NCI-H446 treated with DMSO at 0.1 percent for 48 hours (cell line): Measurements from ENCODE around the gene ANO4.

Source experiments
- DNase-seq: peaks from one replicate; lab custom pipeline; 2025; lab: John Stamatoyannopoulos, UW

ANO4 gene

DNA sequence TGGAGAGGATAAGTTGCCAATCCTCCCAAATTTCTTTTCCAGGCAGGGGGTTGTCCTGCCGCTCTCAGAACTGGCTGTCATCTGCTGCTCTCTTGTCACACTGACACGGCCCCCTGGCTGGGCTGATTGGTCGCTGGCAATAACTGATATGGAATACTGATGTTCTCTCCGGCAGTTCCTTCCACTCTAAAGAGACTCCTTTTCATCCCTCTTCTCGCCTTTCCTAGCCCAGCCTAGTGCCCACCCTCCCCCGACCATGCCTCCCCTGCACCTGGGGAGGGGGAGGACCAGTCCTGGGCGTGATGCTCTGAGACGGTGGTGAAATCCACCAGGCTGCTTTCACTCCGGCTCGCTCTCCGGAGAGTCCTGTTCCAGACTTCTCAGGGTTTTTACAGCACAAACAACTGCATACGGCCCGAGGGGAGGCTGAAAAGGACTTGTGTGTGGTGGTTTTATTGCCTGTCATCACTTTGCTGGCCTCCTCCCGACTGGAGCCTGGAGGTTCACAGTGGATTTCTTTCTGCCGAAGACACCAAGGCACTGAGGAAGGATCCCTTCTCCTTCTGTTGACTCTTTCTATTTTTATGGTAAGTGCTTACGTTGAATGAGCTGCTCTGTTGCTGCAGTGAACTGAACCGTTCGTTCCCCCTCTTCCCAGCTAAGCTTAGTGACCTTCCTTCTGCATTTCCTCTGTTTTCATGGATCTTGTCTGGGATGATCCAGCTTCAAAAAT lies at the start of gene ANO4:
Gene ANO4 (plus strand): TSS at position 336 of the 733 bp plus-strand sequence. CDS start 107,010 bp downstream, outside the sequence.
- no peak for DNase-seq

DNA sequence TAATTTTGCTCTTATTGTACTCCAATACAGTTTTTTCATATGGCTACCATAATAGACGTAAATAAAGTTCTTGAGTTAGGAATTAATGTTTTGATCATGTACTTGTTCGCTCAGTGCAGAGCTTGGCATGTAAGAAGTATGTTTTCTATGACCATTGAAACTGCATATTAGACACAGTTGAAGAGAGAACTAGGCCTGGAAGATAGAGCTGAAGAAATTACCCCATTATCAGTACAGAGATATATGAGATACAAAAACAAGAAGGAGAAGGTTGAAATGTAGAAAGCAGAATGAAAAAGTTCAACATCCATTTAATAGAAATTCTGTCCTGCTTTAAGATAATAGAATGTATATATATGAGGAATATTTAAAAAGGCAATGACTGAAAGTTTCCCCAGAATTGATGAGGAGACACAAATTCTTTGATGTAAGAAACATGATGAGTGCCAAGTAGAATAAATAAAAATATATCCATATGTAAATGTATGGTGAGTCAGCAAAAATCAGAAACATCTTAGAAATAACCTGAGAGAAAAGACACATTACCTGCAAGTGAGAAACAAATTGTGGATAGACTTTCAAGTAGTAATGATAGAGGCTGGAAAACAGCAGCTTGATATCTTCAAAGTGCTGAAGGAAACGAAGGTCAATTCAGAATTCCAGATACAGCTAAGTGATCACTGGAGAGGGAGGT lies 49.1 kb upstream of the ANO4 start:
- DNase-seq: no peak

DNA sequence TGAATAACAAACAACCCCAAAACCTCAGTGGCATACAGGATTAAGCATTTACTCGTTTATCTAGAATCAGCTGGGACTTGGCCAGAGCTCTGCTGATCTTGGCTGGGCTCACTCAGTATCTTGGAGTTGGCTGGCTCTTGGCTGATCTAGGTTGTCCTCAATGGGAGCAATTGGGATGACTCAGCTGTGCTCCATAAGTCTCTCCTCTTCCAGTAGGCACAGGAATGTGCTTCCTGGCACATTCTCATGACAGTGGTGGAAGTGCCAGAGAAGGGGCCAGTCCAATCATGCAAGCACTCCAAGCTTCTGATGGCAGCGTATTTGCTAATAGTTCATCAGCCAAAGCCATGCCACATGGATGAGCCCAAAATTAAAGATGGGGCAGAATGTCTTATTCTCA lies 41.7 kb upstream of the ANO4 start:
- peak; percentile 91 for DNase-seq

DNA sequence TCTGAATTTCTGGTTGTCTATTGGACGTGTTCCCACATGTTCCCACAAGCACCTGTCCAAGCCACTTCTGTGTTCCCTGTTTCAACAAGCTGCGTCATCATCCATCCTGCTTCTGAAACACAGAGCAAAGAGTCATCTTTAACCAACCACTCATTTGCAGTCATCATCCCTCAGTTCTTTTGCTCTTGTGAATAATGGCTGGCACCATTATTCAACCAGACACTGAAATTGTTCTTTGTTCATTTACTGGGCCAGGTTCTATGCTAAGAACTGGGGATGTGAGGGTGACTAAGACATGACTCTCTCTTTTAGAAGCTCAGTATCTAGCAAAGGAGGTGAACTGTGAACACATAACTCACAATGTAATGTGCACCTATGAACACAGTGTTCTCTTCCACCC lies 40.7 kb upstream of the ANO4 start:
- DNase-seq: no peak

DNA sequence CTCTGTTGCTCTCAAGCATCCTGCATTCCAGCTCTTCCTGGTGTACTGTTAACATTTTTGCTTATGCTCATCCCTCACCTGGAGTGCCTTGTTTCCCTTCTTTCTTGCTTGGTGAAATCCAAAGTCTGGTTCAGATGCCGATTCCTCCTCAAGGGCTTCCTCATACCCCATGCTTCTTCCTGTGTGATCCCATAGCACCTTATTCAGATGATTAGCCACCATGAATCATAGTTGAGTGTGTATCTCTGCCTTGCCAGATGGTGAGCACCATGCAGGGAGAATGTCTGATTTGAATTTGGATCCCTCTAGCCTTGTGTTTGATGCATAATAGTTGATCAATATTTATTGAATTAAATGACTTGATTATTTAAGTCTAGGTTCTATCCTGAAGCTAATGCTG lies 39.4 kb upstream of the ANO4 start:
- DNase-seq: no peak

DNA sequence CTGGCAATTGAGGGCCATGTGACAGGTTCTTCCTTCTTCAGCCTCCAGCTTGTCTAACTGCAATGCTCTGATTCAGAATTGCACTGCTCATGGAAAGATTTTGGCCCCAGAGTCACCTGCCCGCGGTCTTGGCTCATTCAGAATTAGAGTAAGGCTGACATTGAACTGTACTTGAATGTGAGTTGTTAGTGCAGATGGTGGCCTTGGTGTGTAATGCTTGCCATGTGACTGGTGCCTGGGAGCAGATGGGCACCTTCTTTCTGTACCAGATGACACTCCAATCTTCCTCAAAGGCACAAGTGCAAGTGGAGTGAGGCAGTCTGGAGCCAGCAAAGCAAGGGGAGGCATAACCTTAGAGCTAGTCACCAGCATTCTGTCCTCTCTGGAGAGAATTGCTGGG lies 36.5 kb upstream of the ANO4 start:
- DNase-seq: peak; percentile 74

DNA sequence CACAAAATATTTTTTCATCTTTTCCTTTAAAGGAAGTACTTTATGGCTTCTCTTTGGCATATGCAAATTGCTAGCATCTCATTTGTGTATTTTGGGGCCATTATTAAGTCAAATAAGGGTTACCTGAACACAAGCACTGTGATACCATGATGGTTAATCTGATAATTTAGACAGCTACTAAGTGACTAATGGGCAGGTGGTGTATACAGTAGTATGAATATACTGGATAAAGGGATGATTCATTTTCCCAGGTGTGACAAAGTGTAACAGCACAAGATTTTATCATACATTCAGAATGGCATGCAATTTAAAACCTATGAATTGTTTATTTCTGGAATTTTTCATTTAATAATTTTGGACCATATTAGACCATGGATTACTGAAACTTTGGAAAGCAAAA lies 27.2 kb upstream of the ANO4 start:
- no peak for DNase-seq

DNA sequence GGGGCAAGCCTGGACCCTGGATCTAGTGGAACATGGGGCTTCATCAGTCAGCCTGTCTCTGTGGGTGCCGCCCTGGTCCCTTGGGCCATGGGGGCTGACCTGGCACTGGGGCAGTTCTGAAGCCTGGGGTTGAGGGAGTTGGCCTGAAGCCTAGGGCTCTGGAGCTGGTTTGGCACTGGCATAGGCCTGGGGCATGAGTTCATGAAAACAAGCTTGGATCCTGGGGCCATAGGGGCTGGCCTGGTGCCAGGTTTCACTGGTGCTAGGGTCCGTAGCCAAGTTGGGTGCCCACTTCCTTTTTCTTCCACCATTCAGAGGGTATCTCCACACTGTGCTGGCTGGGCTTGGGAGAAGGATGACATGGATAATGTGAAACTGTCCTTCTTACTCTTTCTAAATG lies 26.6 kb upstream of the ANO4 start:
- DNase-seq: no peak

DNA sequence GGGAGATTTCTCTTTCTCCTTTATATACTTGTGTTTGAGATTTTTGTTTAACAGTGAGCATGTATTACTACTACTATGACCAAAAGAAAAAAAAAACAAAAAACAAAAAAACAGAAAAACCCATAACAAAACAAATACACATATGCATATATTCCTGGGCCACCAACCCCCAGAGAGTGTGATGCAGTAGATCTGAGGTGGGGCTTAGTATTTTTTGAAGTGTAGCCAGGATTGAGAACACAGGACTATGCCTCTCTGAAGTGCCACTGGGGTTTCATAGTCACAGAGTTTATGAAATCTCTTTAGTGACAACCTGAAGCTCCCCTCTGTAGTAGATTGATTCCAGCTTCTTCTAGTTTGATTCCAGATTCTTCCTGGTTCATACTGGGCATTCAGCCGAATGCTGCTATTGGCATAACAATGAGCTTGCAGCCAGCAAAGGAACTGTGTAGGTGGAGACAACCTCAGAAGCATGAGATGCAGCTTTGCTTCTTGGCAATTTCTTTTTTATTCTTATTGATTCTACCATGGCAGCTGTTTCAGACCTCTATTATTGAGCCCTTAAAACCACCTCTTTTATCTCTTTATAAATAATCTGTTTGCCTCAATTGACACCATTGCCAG lies 15.5 kb upstream of the ANO4 start:
- DNase-seq: no peak

DNA sequence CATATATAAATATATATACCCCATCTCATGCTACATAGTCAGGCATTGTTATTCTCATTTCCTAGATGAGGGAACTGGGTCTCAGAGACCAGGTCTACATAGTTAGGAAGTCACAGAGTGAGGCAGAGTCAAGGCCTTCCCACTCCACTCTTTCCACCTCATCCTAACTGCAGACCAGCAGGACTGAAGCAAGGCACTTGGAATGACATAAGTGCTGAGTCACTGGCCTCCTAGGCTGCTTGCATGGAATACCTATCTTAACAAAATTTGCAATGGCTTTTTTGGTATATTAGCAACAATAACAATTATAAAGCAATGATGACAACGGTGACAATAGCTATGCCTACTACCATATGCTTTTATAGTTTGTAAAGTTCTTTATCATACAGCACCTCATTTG lies 5.4 kb upstream of the ANO4 start:
- DNase-seq: no peak

DNA sequence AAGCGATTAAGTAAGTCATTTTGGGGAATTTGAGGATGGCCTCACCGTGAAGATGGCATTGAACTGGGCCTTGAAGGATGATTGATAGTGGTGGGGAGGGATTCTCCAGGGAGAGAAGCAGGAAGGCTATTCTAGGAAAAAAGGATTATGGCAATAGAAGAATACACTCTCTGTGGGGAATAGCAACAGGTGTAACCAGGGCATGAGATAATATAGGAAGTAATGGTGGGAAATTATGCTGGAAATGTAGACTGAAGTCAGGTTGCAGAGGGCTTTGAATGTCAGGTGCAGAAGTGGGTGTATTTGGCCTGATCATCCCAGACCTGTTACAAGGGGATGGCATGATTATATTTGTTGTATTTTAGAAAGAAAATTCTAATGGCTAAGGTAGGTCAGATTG lies 4.6 kb upstream of the ANO4 start:
- DNase-seq: no peak

DNA sequence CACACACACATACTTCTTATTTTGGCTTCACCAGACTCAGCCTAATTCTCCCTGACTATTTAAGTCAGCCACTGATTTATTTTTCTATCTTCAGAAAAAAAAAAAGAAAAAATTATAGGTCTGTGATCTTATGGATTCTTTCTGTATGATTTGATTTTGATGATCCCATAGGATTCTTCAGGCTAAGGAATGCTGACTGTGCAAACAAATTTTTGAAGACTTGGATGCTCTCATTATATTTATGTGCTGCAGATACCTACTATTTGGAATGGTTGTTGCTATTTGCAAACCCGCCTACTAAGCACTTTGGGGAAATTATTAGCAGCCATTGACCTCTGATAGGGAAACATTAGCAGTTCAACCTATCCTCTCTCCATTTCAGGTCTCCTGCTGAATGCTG lies 4.0 kb upstream of the ANO4 start:
- no peak for DNase-seq

DNA sequence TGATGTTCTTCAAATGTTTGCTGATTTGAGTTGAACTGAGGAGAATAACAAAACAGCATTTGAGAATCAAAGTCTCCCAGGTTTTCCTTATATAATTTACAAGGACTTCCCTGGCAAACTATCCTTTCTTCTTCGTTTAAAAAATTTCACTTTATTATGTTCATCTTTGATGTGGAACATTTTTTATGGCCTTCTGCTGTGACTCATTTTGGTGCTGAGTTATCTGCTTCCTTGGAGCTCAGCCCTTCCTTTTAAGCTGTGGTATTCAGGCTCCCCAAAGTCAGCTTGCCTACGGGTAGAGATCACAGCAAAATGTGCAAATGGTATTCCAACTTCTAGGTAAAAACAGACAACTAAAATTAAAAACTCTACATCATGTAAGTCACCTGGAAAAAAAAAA lies 1.4 kb upstream of the ANO4 start:
- DNase-seq: no peak

DNA sequence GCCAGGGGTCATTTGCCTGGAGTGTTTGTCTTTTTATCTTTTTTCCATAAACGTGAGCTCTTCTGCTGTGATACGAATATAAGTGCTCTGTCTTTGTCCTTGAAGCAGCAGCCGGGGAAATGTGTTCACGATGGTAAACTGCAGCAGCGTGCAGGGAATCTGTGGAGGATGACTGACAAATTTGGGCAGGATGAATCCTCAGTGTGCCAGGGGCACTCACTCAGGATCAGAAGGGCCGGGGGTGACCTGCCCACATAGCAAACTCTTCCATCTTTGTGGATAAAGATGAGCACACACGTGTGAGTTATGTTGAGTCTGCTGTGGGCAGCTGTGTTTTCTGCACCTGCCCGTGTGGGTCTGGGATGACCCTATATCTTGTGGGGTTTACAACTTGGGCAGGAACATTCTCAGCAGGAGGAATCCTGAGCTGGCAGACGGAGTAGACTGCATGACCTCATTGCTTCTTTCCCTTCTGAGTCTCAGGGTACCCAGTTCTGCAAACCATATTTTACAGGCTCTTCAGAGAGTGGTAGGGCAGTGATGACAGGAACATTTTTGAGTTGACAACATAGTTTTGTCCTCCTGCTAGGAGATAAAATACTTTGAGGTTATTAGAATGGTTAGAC lies 711 bp downstream of the ANO4 start:
- DNase-seq: no peak

DNA sequence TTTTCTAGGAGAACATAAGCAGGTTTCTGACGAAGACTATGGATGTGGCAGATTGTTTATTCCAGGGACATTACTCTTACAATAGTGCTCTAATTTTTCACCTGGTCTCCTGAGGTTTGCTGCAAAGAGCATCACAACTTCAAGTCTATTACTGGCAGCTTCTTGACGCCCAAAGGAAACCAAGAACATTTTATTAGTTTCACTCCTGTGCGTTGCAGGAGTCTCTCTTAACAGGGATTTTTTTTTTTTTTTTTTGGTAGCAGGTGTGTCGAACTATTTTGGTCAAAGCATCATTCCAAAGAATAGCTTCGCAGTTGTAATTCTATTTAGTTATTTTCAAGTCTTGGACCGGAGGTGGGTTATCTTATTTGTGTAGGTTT lies 1.2 kb downstream of the ANO4 start:
- DNase-seq: no peak

DNA sequence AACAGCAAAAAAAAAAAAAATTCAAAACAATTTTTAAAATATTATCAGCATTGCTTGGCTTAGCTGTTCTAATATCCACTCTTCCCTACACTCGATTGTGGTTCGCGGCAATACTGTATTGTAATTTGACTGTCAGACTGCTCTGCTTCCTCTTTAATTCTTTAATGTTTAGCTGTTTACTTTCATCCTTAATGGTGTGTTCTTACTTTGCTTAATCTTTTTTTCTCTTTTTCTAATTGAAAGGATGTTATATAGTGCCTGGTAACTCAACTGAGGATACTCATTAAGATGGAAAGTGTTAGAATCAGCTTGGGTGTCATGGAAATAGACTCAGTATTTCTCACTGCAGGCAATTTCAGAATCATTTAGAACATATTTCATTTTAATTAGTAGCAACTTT lies 2.0 kb downstream of the ANO4 start:
- DNase-seq: no peak

DNA sequence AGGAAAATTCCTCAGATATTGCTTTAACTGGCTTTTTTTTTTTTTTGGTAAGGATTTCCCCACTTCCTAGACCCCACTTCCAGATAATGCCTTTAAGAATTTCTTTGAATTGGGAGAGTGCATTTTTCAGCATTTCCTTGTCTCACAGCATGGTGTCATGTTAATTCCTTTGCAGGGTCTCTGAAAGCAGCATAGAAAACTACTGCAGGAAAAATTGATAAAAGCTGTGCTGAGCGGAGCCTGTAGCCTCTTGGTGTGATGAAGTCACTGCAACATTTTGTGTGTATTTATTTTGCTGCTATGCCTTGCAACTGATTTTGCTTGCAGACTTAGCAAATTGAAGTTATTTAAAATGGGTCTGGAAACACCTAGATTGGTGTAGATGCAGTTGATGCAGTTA lies 2.7 kb downstream of the ANO4 start:
- no peak for DNase-seq

DNA sequence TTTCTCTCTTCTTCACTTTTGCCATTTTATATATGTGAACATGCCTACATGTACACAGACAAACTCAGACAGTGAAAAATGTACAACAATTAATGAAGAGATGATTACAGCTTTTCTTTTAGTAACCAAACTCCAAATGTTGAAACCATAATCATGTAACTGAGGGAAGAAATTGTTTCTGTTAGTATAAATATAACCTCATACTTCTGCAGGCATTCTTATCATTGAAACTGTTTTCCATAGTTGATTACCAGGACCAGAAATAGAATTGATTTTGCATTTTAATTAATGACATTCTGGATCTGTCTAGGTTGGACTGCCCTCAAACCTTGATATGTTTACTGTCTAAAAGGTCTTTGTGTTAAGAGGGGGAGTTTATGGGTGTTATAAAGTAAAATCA lies 3.2 kb downstream of the ANO4 start:
- no peak for DNase-seq

DNA sequence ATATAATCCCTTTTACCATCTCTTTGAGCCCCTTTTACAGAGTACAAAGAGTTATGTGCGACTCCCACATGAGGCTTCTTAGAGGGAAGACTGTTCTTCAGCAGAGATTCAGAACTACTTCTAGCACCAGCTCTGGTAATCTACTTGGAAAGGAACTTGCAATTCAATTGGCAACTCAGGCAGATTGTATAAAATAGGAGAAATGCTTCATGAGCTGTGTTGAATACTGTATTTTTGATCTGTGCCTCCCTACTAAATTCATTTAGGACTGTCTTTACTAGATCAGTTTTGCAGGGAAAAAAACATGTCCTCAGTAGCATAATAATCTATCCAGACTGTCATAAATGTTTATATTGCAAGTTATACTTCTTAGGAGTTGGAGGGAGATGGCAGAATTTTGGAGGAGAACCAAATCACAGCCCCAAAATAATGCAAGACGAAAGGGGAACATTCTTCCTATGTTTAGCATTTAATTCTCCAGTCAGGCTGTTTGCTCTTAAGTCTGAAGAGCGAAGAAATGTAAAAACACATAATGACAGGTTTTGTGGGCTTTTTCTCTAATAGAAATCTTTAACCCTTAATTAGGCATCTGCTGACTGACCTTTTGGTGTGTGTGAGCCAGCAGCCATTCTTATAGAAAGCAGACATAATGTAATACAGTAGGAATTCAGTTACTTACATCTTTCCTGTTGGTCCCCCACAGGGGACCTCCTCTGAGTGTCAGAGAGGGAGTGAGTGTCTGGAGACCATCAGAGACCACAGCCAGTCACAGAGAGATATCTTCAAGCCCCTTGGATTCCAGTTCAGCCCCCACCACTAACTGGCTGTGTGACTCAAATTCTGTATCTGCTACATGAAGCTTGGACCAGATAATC lies 3.9 kb downstream of the ANO4 start:
- no peak for DNase-seq

DNA sequence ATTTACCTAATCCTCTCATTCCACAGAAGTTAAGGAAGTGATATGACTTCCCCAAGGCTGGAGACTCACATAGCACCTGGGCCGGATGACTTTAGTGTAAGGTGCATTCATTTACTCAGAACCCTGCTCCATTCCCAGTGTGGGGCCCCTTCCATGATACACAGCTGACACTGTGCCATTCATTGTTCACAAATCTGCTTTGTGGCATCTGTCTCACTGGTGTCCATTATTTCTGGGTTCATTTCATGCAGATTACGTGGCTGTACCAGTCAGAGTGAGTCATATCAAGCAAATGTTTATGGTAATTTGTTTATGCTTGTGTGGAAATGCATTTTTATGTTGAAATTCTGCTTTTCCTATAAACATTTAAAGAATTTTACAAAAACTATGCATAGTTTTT lies 5.2 kb downstream of the ANO4 start:
- DNase-seq: no peak

DNA sequence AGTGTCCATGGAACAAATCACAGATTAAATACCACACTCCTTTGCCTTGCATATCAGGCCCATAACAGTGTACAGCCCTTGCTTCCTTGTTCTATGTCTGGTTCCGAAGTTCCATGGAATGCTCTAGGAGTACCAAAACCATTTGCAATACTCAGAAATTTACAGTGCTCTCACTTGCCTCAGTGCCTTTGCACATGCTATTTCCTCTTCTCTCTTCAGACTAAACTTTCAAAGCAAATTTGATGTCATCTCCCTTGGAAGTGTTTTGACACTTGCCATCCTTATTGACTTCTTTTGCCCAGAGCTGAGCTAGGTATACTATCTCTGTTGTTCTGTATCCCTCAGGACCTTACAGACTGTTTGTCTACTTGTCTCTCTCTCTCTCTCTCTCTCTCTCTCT lies 6.1 kb downstream of the ANO4 start:
- no peak for DNase-seq

DNA sequence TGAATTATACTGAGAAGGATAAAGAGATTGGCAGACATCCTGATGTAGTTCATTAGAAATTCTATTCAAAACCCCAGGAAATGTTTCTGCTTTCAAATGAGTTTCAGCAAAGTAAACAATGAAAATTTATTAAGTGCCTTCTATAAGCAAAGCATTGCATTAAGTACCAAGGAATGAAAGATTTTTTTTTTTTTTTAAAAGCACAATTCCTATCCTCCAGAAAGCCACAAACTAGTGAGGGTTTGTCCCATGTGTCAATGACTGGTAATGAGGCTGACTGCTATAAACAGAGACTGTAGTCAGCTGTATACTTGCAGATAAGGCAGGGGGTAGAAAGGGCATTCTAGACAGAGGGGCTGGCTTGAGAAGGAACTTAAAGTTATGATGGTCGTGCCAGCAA lies 6.7 kb downstream of the ANO4 start:
- no peak for DNase-seq
